Muscle layer of duodenum (tissue), 2 donors: ENCODE measurements around the gene VAV3.

Experiments
- H3K27ac ChIP-seq: one replicate; pipeline ENCODE4 v1.7.0; 2013; ENCODE audit warnings: mild to moderate bottlenecking, low read length
- H3K27me3 ChIP-seq: one replicate; pipeline ENCODE4 v1.7.0; 2013; ENCODE audit warnings: low read depth, mild to moderate bottlenecking, control low read depth, low read length
- H3K36me3 ChIP-seq, 2 donors: one replicate each; pipeline ENCODE4 v1.7.0; 2013; ENCODE audit warnings: low read length in 2 of 2, control low read depth in 1 of 2, mild to moderate bottlenecking in 1 of 2; ENCODE audit not compliant: insufficient read depth in 2 of 2, control insufficient read depth in 1 of 2
- H3K4me1 ChIP-seq, 2 donors: one replicate each; pipeline ENCODE4 v1.7.0; 2013; ENCODE audit warnings: low read length in 2 of 2, mild to moderate bottlenecking in 2 of 2, control low read depth in 1 of 2, moderate library complexity in 1 of 2; ENCODE audit not compliant: insufficient read depth in 2 of 2, control insufficient read depth in 1 of 2
- H3K4me3 ChIP-seq, 2 donors: one replicate each; pipeline ENCODE4 v1.7.0; 2013; ENCODE audit warnings: low read length in 2 of 2, low read depth in 1 of 2, mild to moderate bottlenecking in 1 of 2
- H3K9me3 ChIP-seq, 2 donors: one replicate each; pipeline ENCODE4 v1.7.0; 2013; ENCODE audit warnings: low read length in 2 of 2, control low read depth in 1 of 2, mild to moderate bottlenecking in 1 of 2; ENCODE audit not compliant: control insufficient read depth in 1 of 2
- donor health status: healthy.

The VAV3 gene

GRCh38 chr1:107972391-107973180 lies 7.6 kb upstream of the VAV3 start:
- H3K27ac ChIP-seq: no peak overlapping the region
- no peaks in the 10 kb centered on the region for H3K36me3 ChIP-seq
- no peaks in the 10 kb centered on the region for H3K9me3 ChIP-seq
- H3K4me3 ChIP-seq: no peak overlapping the region
- H3K4me1 ChIP-seq: no peaks in the 10 kb centered on the region
- H3K27me3 ChIP-seq: no peaks in the 10 kb centered on the region

DNA sequence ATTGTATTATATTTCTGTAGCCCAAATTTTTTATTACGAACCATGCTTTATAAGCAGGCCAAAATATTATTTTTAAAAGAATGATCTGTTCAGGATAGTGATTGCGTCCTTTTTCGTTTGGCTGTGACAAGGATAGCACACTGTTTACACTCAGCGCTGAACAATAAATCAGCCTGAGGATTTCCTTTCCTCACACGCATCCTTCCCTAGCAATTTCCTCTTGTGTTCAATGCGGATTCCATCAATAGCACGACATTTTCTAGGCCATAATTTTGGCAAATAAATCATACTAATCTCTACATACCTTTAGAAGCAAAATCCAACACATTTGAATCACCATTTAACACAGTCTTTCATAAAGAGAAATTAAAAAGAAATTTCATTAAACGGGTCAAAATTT lies 1.6 kb upstream of the VAV3 start:
- H3K27ac ChIP-seq: no peak overlapping the region

DNA sequence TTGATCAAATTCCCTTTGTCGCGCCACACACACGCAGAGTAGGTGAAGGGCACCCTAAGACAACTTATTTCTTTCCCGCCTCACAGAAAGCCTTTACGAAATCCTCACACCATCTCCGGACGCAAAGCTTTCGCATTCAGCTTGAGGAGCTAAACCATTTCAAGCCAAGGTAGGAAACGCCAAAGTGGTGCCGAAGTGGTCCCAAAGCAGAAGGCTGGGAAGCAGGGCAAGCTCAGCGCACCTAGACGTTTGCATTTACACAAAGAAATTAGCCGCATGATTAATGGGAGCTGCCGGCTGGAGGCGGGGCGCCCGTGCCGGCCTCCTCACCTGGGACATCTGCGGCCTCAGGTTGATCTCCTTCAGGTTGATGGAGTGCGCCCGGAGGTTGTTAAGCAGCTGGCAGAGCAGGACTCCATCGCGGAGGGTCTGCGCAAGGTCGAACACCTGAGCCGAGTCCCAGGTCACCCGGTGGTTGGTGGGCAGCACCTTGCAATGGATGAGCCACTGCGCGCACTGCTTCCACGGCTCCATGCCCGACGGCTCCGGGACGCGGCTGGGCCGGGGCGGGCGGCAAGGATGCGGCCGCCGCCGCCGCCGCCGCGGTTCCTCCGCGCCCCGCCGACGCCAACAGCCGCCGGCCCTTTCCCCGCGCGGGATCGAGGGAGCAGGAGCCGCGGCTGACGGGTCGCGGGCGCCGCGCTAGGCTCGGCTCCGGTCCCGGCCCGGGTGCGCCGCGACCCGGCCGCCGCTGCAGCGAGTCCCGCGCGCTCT lies 457 bp downstream of the VAV3 start:
- no peaks in the 10 kb centered on the region for H3K9me3 ChIP-seq
- peak overlapping the region; percentile 65 to 75 for H3K4me3 ChIP-seq
- H3K4me1 ChIP-seq: peaks cover 0 to 18% of the 10 kb centered on the region in 2 donors
- no peaks in the 10 kb centered on the region for H3K27me3 ChIP-seq
- peak overlapping the region; percentile 64 for H3K27ac ChIP-seq
- no peaks in the 10 kb centered on the region for H3K36me3 ChIP-seq

More for the DNA sequence above, 1.6 kb upstream of the VAV3 start:
- Histone ChIP-seq H3K4me1 (peaks cover 0 to 18% of the 10 kb centered on the region in 2 donors), H3K9me3 (no peaks in the 10 kb centered on the region), H3K27me3 (no peaks in the 10 kb centered on the region), H3K36me3 (no peaks in the 10 kb centered on the region), H3K4me3 (no peak overlapping the region)

- H3K36me3 ChIP-seq: no peaks in the 10 kb centered on the region
- H3K9me3 ChIP-seq: no peaks in the 10 kb centered on the region
- H3K27ac ChIP-seq: peak overlapping the region; percentile 64
- peaks cover 0 to 18% of the 10 kb centered on the region in 2 donors for H3K4me1 ChIP-seq
- H3K27me3 ChIP-seq: no peaks in the 10 kb centered on the region
- H3K4me3 ChIP-seq: peak overlapping the region; percentile 65 to 75
These were observed 1.2 kb downstream of the VAV3 start for GRCh38 chr1:107963601-107964335.

GRCh38 chr1:107963008-107963407 lies 2.0 kb downstream of the VAV3 start:
- Histone ChIP-seq H3K4me3 (peak overlapping the region; percentile 65 to 75), H3K4me1 (peaks cover 0 to 18% of the 10 kb centered on the region in 2 donors), H3K36me3 (no peaks in the 10 kb centered on the region), H3K27ac (peak overlapping the region; percentile 64), H3K27me3 (no peaks in the 10 kb centered on the region), H3K9me3 (no peaks in the 10 kb centered on the region)

DNA sequence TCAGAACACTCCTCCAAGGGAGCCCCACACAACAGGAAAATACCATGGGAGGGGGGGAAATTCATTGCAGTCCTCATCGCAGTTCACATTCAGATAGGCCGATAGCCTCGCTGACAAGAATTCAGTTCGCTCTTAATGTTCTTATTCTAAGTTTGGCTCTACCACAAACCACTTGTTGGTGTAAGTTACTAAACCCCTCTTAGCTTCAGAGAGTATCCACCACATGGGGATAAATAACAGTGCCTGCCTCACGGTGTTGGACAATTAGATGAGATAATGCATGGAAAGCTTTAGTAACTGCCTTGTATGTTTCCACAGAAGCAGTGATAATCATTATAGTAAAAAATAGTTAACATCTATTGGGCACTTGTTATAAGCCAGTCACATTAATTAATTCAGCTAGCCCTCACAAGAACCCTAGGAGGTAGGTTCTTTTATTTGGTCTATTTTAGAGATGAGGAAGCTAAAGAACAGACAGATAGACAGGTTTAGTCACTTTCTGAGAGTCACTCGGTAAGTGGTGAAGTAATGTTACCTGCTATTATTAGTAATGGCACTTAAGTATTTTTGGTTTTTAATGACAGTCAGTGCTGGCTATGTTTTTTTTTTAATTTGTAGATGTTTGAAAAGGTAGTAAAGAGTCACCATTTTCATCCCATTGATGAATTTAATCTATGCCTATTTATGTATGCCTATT lies 10.1 kb downstream of the VAV3 start:
- no peaks in the 10 kb centered on the region for H3K27me3 ChIP-seq
- H3K27ac ChIP-seq: no peak overlapping the region
- H3K36me3 ChIP-seq: no peaks in the 10 kb centered on the region
- no peak overlapping the region for H3K4me3 ChIP-seq
- H3K4me1 ChIP-seq: peaks cover 0 to 8% of the 10 kb centered on the region in 2 donors
- H3K9me3 ChIP-seq: no peaks in the 10 kb centered on the region

- Histone ChIP-seq H3K4me3 (no peak overlapping the region), H3K27ac (no peak overlapping the region), H3K9me3 (no peaks in the 10 kb centered on the region), H3K36me3 (no peaks in the 10 kb centered on the region), H3K4me1 (peaks cover 0 to 8% of the 10 kb centered on the region in 2 donors), H3K27me3 (no peaks in the 10 kb centered on the region)
These were observed 10.9 kb downstream of the VAV3 start for GRCh38 chr1:107954126-107954525.

GRCh38 chr1:107953556-107953955 lies 11.4 kb downstream of the VAV3 start:
- Histone ChIP-seq H3K27me3 (no peaks in the 10 kb centered on the region), H3K4me3 (no peak overlapping the region), H3K36me3 (no peaks in the 10 kb centered on the region), H3K9me3 (no peaks in the 10 kb centered on the region), H3K27ac (no peak overlapping the region), H3K4me1 (peaks cover 0 to 8% of the 10 kb centered on the region in 2 donors)

- H3K27me3 ChIP-seq: no peaks in the 10 kb centered on the region
- H3K4me1 ChIP-seq: peaks cover 0 to 8% of the 10 kb centered on the region in 2 donors
- no peaks in the 10 kb centered on the region for H3K36me3 ChIP-seq
- H3K9me3 ChIP-seq: no peaks in the 10 kb centered on the region
- H3K27ac ChIP-seq: no peak overlapping the region
- H3K4me3 ChIP-seq: no peak overlapping the region
These were observed 12.0 kb downstream of the VAV3 start for GRCh38 chr1:107952989-107953388.

GRCh38 chr1:107950464-107950863 lies 14.5 kb downstream of the VAV3 start:
- Histone ChIP-seq H3K27me3 (no peaks in the 10 kb centered on the region), H3K4me3 (no peak overlapping the region), H3K4me1 (peaks cover 0 to 8% of the 10 kb centered on the region in 2 donors), H3K9me3 (no peaks in the 10 kb centered on the region), H3K27ac (no peak overlapping the region), H3K36me3 (no peaks in the 10 kb centered on the region)
